ENCODE data around the gene TRPV3.
"Not testable (repeated sequence)": the region's sequence is repeated elsewhere in the genome, so short reads cannot be mapped to it uniquely, and the experiment has no call there.

Gene TRPV3

DNA sequence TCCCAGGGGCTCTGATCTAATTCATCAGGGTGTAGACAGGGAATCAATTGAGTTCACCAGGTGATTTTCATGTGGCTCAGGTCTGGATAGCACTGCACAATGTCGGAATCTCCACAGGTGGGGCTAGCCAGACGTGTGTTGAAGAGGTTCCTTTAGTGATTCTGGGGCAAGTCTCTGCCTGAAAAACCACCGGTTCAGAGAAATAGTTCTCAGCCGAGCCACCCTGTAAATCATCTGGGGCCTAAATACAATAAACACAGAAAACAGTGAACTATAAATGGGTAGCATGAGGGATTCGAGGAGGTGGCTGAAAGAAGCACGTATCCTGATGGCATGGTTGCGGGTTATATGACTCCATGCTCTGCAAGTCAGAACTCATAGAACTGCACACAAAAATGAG, 60.5 kb downstream of the TRPV3 start:
- Histone ChIP-seq H3K4me1 (ENCODE audit: insufficient read depth, low read length) (no peaks in the 10 kb centered on the region), H3K9me3 (ENCODE audit: low read length) (peaks cover 7% of the 10 kb centered on the region), H2AFZ (ENCODE audit: low read depth, low read length) (no peak overlapping the region), H3K27me3 (ENCODE audit: insufficient read depth, low read length) (peaks cover 2% of the 10 kb centered on the region), H3K4me3 (ENCODE audit: low read length) (no peak overlapping the region), H3K36me3 (ENCODE audit: insufficient read depth, low read length) (no peaks in the 10 kb centered on the region)

DNA sequence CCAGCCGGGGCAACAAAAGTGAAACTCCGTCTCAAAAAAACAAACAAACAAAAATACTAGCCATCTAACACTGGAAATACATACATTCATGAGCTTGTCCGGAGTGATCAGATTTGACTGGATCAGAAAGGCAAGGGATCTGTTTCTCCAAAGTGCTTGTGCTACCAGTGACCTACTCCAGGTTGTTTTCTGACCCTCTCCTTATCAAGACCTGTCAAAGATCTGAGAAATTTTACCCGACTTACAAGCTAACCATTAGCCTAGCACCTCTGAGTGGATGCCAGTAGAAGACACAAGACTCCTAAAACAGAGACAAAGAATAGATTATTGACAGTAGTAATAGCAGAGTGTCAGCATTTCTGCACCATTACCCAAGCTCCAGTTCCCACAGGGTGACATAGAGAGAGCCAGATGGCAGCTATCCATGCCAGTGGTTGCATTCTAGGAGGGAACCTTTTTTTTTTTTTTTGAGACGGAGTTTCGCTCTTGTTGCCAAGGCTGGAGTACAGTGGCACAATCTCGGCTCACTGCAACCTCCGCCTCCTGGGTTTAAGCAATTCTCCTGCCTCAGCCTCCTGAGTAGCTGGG, 72.0 kb downstream of the TRPV3 start:
- H3K9me3 ChIP-seq (ENCODE audit: low read length), result no peaks in the 10 kb centered on the region
- no peak overlapping the region for H2AFZ ChIP-seq (ENCODE audit: low read depth, low read length)
- H3K36me3 ChIP-seq (ENCODE audit: insufficient read depth, low read length), result no peaks in the 10 kb centered on the region
- no peak overlapping the region for H3K4me3 ChIP-seq (ENCODE audit: low read length)
- no peaks in the 10 kb centered on the region for H3K4me1 ChIP-seq (ENCODE audit: insufficient read depth, low read length)
- H3K27me3 ChIP-seq (ENCODE audit: insufficient read depth, low read length), result peaks cover 12% of the 10 kb centered on the region

DNA sequence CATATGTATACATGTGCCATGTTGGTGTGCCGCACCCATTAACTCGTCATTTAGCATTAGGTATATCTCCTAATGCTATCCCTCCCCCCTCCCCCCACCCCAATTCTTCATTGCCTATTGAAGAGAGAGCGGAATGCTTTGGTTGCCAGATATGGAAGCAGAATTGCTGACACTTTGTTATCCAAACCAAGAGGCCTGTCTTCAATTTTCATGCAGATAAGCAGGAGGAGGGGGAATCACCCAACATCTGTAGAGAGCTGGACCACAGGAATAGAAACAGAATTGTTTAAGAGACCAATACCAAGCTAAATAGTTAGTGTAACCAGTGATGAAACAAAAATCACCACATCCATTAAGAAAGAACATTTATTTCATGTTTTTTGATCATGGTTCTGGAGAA, 74.8 kb downstream of the TRPV3 start:
- no peaks in the 10 kb centered on the region for H3K36me3 ChIP-seq (ENCODE audit: insufficient read depth, low read length)
- H3K4me1 ChIP-seq (ENCODE audit: insufficient read depth, low read length), result no peaks in the 10 kb centered on the region
- H2AFZ ChIP-seq (ENCODE audit: low read depth, low read length), result no peak overlapping the region
- H3K9me3 ChIP-seq (ENCODE audit: low read length), result no peaks in the 10 kb centered on the region
- H3K4me3 ChIP-seq (ENCODE audit: low read length), result no peak overlapping the region
- H3K27me3 ChIP-seq (ENCODE audit: insufficient read depth, low read length), result peaks cover 7% of the 10 kb centered on the region

GRCh38 chr17:3479988-3480387, 77.6 kb downstream of the TRPV3 start:
- H3K4me3 ChIP-seq (ENCODE audit: low read length), result no peak overlapping the region
- H2AFZ ChIP-seq (ENCODE audit: low read depth, low read length), result no peak overlapping the region
- H3K36me3 ChIP-seq (ENCODE audit: insufficient read depth, low read length), result no peaks in the 10 kb centered on the region
- H3K27me3 ChIP-seq (ENCODE audit: insufficient read depth, low read length), result peaks cover 6% of the 10 kb centered on the region
- H3K4me1 ChIP-seq (ENCODE audit: insufficient read depth, low read length), result peaks cover 5% of the 10 kb centered on the region
- H3K9me3 ChIP-seq (ENCODE audit: low read length), result no peaks in the 10 kb centered on the region

DNA sequence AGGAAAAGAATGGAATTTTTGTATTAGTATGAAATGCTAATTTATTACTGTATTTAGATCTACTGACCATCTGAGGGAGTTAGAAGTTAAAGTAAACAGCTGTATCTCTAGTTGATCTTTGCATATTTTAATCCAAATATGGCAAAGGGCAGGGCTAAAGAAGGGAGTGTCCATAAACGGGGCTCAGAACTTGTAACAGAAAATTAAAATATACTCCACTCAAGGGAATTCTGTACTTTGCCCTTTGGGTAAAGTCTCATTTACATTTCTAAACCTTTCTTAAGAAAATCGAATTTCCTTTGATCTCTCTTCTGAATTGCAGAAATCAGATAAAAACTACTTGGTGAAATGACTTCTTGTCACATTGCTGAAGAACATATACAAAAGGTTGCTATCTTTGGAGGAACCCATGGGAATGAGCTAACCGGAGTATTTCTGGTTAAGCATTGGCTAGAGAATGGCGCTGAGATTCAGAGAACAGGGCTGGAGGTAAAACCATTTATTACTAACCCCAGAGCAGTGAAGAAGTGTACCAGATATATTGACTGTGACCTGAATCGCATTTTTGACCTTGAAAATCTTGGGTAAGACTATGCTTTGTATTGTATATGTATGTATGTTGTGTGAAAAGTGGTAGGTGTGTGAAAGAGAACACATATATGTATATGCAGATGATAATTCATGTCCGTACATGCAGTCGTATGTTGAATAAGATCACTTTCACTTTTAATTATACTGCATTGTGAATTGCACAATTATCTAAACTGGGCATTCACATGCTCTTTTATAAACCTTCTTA, 81.6 kb downstream of the TRPV3 start, which contains the start of gene ASPA:
Gene ASPA (plus strand): TSS at position 186 of the 799 bp plus-strand sequence. CDS start 163 bp downstream, at position 349.
- Histone ChIP-seq H2AFZ (ENCODE audit: low read depth, low read length) (no peak within 1 kb of the TSS), H3K36me3 (ENCODE audit: insufficient read depth, low read length) (no peaks in the 10 kb centered on the region), H3K4me3 (ENCODE audit: low read length) (no peak within 1 kb of the TSS), H3K4me1 (ENCODE audit: insufficient read depth, low read length) (peaks cover 5% of the 10 kb centered on the region), H3K27me3 (ENCODE audit: insufficient read depth, low read length) (peaks cover 5% of the 10 kb centered on the region), H3K9me3 (ENCODE audit: low read length) (no peaks in the 10 kb centered on the region)

- H3K9me3 ChIP-seq (ENCODE audit: low read length), result no peaks in the 10 kb centered on the region
- no peak overlapping the region for H2AFZ ChIP-seq (ENCODE audit: low read depth, low read length)
- H3K36me3 ChIP-seq (ENCODE audit: insufficient read depth, low read length), result no peaks in the 10 kb centered on the region
- peaks cover 2% of the 10 kb centered on the region for H3K27me3 ChIP-seq (ENCODE audit: insufficient read depth, low read length)
- H3K4me1 ChIP-seq (ENCODE audit: insufficient read depth, low read length), result peaks cover 5% of the 10 kb centered on the region
- no peak overlapping the region for H3K4me3 ChIP-seq (ENCODE audit: low read length)
Measured at GRCh38 chr17:3475251-3475685, 82.3 kb downstream of the TRPV3 start.

DNA sequence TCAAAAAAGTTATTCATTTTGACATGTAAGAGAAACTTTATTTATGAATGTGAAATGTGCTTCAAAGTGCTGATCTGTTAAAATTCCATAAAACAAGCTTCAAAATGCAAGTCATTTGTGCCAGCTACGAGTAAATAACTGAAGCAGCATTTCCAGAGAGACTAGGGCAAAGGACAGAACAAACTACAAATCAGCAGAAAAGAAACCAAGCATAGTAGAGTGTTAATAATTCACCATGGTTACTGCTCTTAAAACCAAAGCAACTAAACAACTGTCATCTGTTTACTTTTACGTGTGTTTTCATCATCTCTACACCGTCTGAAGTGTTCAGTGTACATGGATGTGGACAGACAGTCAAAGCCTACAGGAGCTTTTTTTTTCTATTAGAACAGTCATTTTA, 83.4 kb downstream of the TRPV3 start:
- H3K4me3 ChIP-seq (ENCODE audit: low read length), result no peak overlapping the region
- no peaks in the 10 kb centered on the region for H3K9me3 ChIP-seq (ENCODE audit: low read length)

GRCh38 chr17:3472137-3472536, 85.5 kb downstream of the TRPV3 start:
- Histone ChIP-seq H3K4me3 (ENCODE audit: low read length) (no peak overlapping the region), H3K9me3 (ENCODE audit: low read length) (no peaks in the 10 kb centered on the region), H2AFZ (ENCODE audit: low read depth, low read length) (no peak overlapping the region), H3K36me3 (ENCODE audit: insufficient read depth, low read length) (no peaks in the 10 kb centered on the region), H3K4me1 (ENCODE audit: insufficient read depth, low read length) (peaks cover 5% of the 10 kb centered on the region), H3K27me3 (ENCODE audit: insufficient read depth, low read length) (no peaks in the 10 kb centered on the region)

More for the DNA sequence above, 83.4 kb downstream of the TRPV3 start:
- no peak overlapping the region for H2AFZ ChIP-seq (ENCODE audit: low read depth, low read length)
- peaks cover 2% of the 10 kb centered on the region for H3K27me3 ChIP-seq (ENCODE audit: insufficient read depth, low read length)
- H3K4me1 ChIP-seq (ENCODE audit: insufficient read depth, low read length), result peaks cover 5% of the 10 kb centered on the region
- no peaks in the 10 kb centered on the region for H3K36me3 ChIP-seq (ENCODE audit: insufficient read depth, low read length)

DNA sequence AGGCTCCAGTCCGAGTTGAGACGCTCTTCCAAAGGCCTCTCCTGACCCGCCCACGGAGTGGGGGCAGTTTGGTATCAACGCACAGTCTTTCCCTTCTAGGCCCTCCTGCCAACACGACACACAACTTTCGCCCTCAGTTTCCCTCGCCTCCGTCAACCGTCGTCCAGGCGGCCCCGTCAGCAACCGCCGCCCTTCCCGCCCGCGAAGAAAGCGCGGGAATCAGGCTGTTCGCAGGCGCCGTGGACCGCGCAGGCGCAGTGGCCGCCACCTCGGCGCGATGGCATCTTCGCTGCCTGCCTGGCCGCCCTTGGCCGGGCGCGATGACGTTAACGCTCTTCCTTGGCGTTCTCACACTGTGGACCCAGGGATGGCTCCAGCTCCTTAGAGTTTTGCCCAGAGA, 86.0 kb downstream of the TRPV3 start, which contains the start of gene SPATA22:
Gene SPATA22 (minus strand): TSS at position 221 of the 400 bp plus-strand sequence. CDS start 2,494 bp downstream, outside the sequence.
- H3K4me1 ChIP-seq (ENCODE audit: insufficient read depth, low read length), result peaks cover 5% of the 10 kb centered on the region
- H3K4me3 ChIP-seq (ENCODE audit: low read length), result no peak within 1 kb of the TSS
- H3K9me3 ChIP-seq (ENCODE audit: low read length), result no peaks in the 10 kb centered on the region
- H3K27me3 ChIP-seq (ENCODE audit: insufficient read depth, low read length), result no peaks in the 10 kb centered on the region
- no peak within 1 kb of the TSS for H2AFZ ChIP-seq (ENCODE audit: low read depth, low read length)
- H3K36me3 ChIP-seq (ENCODE audit: insufficient read depth, low read length), result no peaks in the 10 kb centered on the region

DNA sequence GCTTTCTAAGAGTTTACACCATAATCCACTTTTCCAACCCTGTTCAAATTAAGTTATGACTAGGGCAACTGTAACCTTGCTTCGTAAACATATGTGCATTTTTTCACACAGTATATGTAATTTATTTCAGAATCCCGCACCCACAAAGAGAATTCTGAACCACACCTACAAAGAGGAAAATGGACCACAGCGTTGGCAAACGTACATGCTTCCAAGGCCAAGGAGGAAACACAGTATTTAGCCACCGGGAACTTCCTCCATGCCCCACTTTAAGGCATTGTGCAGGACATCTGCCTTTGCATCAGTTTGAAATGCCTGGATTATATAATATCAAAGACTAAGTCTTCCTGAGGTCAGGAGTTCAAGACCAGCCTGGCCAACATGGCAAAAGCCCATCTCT, 88.1 kb downstream of the TRPV3 start:
- no peaks in the 10 kb centered on the region for H3K4me1 ChIP-seq (ENCODE audit: insufficient read depth, low read length)
- no peaks in the 10 kb centered on the region for H3K9me3 ChIP-seq (ENCODE audit: low read length)

GRCh38 chr17:3466355-3466754, 91.3 kb downstream of the TRPV3 start:
- H3K4me1 ChIP-seq (ENCODE audit: insufficient read depth, low read length); H3K9me3 ChIP-seq (ENCODE audit: low read length); H3K27me3 ChIP-seq (ENCODE audit: insufficient read depth, low read length); H3K36me3 ChIP-seq (ENCODE audit: insufficient read depth, low read length); H3K4me3 ChIP-seq (ENCODE audit: low read length); H2AFZ ChIP-seq (ENCODE audit: low read depth, low read length): not testable (repeated sequence)

More for the DNA sequence above, 88.1 kb downstream of the TRPV3 start:
- H3K27me3 ChIP-seq (ENCODE audit: insufficient read depth, low read length), result no peaks in the 10 kb centered on the region
- no peak overlapping the region for H2AFZ ChIP-seq (ENCODE audit: low read depth, low read length)
- H3K36me3 ChIP-seq (ENCODE audit: insufficient read depth, low read length), result no peaks in the 10 kb centered on the region
- no peak overlapping the region for H3K4me3 ChIP-seq (ENCODE audit: low read length)

Data from neuron (in vitro differentiated cells).